DOHH2 (cell line): ENCODE data around the gene PRRT1.

Experiments
- H3F3A ChIP-seq: fragments of 200-600 bp; sonication (generic), shearing (Covaris generic); 2 replicates; pipeline ENCODE4 v1.6.0; 2016; ENCODE audit warnings: antibody characterized with exemption, mild to moderate bottlenecking; ENCODE audit not compliant: control insufficient read depth, insufficient read depth
- H3K27ac ChIP-seq: fragments of 200-600 bp; sonication (generic); 2 replicates; pipeline ENCODE4 v1.5.1; 2014; ENCODE audit warnings: low read depth, mild to moderate bottlenecking, low read length, moderate library complexity
- H3K27me3 ChIP-seq: fragments of 200-600 bp; sonication (generic); 2 replicates; pipeline ENCODE4 v1.6.1; 2014; ENCODE audit warnings: mild to moderate bottlenecking, low read length, mixed read lengths; ENCODE audit not compliant: control insufficient read depth
- H3K36me3 ChIP-seq: fragments of 200-600 bp; sonication (generic); 2 replicates; pipeline ENCODE4 v1.6.1; 2014; ENCODE audit warnings: mild to moderate bottlenecking, low read length, moderate library complexity, mixed read lengths; ENCODE audit not compliant: control insufficient read depth
- H3K4me1 ChIP-seq: fragments of 200-600 bp; sonication (generic); 2 replicates; pipeline ENCODE4 v1.6.1; 2014; ENCODE audit warnings: mild to moderate bottlenecking, low read length, mixed read lengths; ENCODE audit not compliant: control insufficient read depth
- H3K4me2 ChIP-seq: fragments of 200-600 bp; sonication (generic); 2 replicates; pipeline ENCODE4 v1.6.0; 2014; ENCODE audit warnings: mild to moderate bottlenecking, low read length, moderate library complexity
- H3K4me3 ChIP-seq: fragments of 200-600 bp; sonication (generic); 2 replicates; pipeline ENCODE4 v1.5.1; 2014; ENCODE audit warnings: mild to moderate bottlenecking, low read length, mixed read lengths
- H3K79me2 ChIP-seq: fragments of 200-600 bp; sonication (generic); 2 replicates; pipeline ENCODE4 v1.6.1; 2014; ENCODE audit warnings: mild to moderate bottlenecking, low read length, mixed read lengths; ENCODE audit not compliant: control insufficient read depth
- H3K9me2 ChIP-seq: fragments of 200-600 bp; sonication (generic); replicated peaks from 2 replicates; pipeline ENCODE4 v1.6.1; 2014; ENCODE audit warnings: mild to moderate bottlenecking, low read length, mixed read lengths; ENCODE audit not compliant: control insufficient read depth
- H3K9me3 ChIP-seq: fragments of 200-600 bp; sonication (generic); 2 replicates; pipeline ENCODE4 v1.6.1; 2014; ENCODE audit warnings: antibody characterized with exemption, low read length, mixed read lengths; ENCODE audit not compliant: control insufficient read depth, insufficient read depth
- H4K20me1 ChIP-seq: fragments of 200-600 bp; sonication (generic); 2 replicates; pipeline ENCODE4 v1.6.0; 2014; ENCODE audit warnings: low read depth, mild to moderate bottlenecking, antibody characterized with exemption, low read length, moderate library complexity; ENCODE audit not compliant: control insufficient read depth, insufficient read depth
- CTCF ChIP-seq: fragments of 200-600 bp; sonication (generic); IDR thresholded peaks from one replicate; pipeline ENCODE4 v1.5.1; 2014; ENCODE audit warnings: antibody characterized with exemption, mild to moderate bottlenecking, low read depth, low read length; ENCODE audit not compliant: poor library complexity, severe bottlenecking
- EZH2phosphoT487 ChIP-seq: fragments of 200-600 bp; sonication (generic); IDR thresholded peaks from 2 replicates; pipeline ENCODE4 v1.6.1; 2017; ENCODE audit warnings: borderline replicate concordance, mild to moderate bottlenecking, antibody characterized with exemption, low read length, moderate library complexity, mixed read lengths

PRRT1 gene

GRCh38 chr6:32190054-32190851, 38.5 kb upstream of the PRRT1 start, which contains the start of gene PBX2:
PBX2 (minus strand) TSS chr6:32190202; CDS start chr6:32189915, 287 bp downstream.
- peak within 1 kb of the TSS; percentile 83 for H3K4me3 ChIP-seq
- no peak for TF ChIP-seq EZH2phosphoT487
- no peak for TF ChIP-seq CTCF
- H3K36me3 ChIP-seq: peaks cover 50% of the 10 kb centered on the region
- H3K27me3 ChIP-seq: no peaks in the 10 kb centered on the region
- peaks cover 79% of the 10 kb centered on the region for H3K4me1 ChIP-seq
- H3K9me2 ChIP-seq: no peaks in the 10 kb centered on the region
- no peaks in the 10 kb centered on the region for H3K9me3 ChIP-seq
- H3K4me2 ChIP-seq: peak within 1 kb of the TSS; percentile 100
- peaks cover 57% of the 10 kb centered on the region for H3K79me2 ChIP-seq
- peak within 1 kb of the TSS; percentile 90 for H3K27ac ChIP-seq
- H4K20me1 ChIP-seq: no peaks in the 10 kb centered on the region
- peaks cover 18% of the 10 kb centered on the region for H3F3A ChIP-seq

- TF ChIP-seq EZH2phosphoT487 (no peak), CTCF (no peak)
- H3K79me2 ChIP-seq: peaks cover 54% of the 10 kb centered on the region
These were observed 38.0 kb upstream of the PRRT1 start for GRCh38 chr6:32189742-32190053.

GRCh38 chr6:32189069-32189741, 37.5 kb upstream of the PRRT1 start:
- peaks cover 54% of the 10 kb centered on the region for H3K79me2 ChIP-seq
- H3K9me3 ChIP-seq: no peaks in the 10 kb centered on the region
- H3K4me2 ChIP-seq: peak overlapping the region; percentile 100
- H4K20me1 ChIP-seq: no peaks in the 10 kb centered on the region
- TF ChIP-seq EZH2phosphoT487: no peak
- TF ChIP-seq CTCF: no peak
- peaks cover 52% of the 10 kb centered on the region for H3K36me3 ChIP-seq
- no peaks in the 10 kb centered on the region for H3K27me3 ChIP-seq
- H3K4me3 ChIP-seq: peak overlapping the region; percentile 83
- peak overlapping the region; percentile 90 for H3K27ac ChIP-seq
- H3K9me2 ChIP-seq: no peaks in the 10 kb centered on the region
- H3F3A ChIP-seq: peaks cover 18% of the 10 kb centered on the region
- H3K4me1 ChIP-seq: peaks cover 69% of the 10 kb centered on the region

More at GRCh38 chr6:32189742-32190053, 38.0 kb upstream of the PRRT1 start:
- Histone ChIP-seq H3F3A (peaks cover 18% of the 10 kb centered on the region), H4K20me1 (no peaks in the 10 kb centered on the region), H3K9me2 (no peaks in the 10 kb centered on the region), H3K4me2 (peak overlapping the region; percentile 100), H3K4me1 (peaks cover 74% of the 10 kb centered on the region), H3K27me3 (no peaks in the 10 kb centered on the region), H3K36me3 (peaks cover 50% of the 10 kb centered on the region), H3K4me3 (peak overlapping the region; percentile 83), H3K27ac (peak overlapping the region; percentile 90), H3K9me3 (no peaks in the 10 kb centered on the region)
